ENCODE data around the gene BCAR3. TPM values are rescaled to one million over a fixed set of nuclear protein-coding genes. Genes with fewer than 3 reads are reported as not detected.

Gene BCAR3
- total RNA-seq, 4 donors from 2014 or later: 29.6 to 46.7 (median 37.0) TPM

GRCh38 chr1:93640656-93641440 is 40.8 kb downstream of the BCAR3 start:
- WGBS, 2 donors: 65 to 67% methylated on average over 8 of the region's 8 CpGs
- Histone ChIP-seq H3K4me3 (replicated peaks in 1 of 3) (no peak overlapping the region), H3K9me3 (no peaks in the 10 kb centered on the region), H3K27me3 (no peaks in the 10 kb centered on the region), H3K4me1 (peaks cover 31 to 48% of the 10 kb centered on the region in 2 donors), H3K36me3 (no peaks in the 10 kb centered on the region), H3K27ac (peak overlapping the region; percentile 30 to 67 (median 55))
- peak; percentile 59 to 66 for DNase-seq
- intact Hi-C loops (cut with DNase I): no loop called here
- TF ChIP-seq CTCF (IDR thresholded peaks at IDR 0.05) (peak in 3 of 6 experiments; percentile 25 to 45 (median 29)), POLR2A (IDR thresholded peaks at IDR 0.05) (no peak)

DNA sequence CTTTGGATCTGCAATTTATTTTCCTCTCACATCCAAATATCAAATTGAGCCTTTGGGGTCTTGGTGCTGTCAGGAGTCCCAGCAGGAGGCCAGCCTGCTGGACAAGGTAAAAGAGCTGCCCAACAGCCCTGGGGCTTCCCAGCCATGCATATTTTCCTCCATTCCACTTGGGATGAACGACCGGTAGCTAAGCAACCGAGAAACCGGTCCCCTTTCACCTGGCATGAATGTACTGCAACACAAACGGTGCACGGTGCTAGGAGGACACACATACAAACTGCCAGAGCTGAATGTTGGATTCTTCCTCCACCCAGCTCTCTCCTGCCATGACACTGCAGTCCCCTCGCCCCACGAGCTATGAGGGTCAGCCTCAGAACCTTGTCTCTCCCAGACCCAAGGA is 42.7 kb downstream of the BCAR3 start:
- intact Hi-C loops (cut with DNase I): loop anchor here (10.0 kb wide), 1 partner anchor 46 kb away; the partner anchor contains the start of gene BCAR3
- no peaks in the 10 kb centered on the region for H3K36me3 ChIP-seq
- H3K9me3 ChIP-seq: no peaks in the 10 kb centered on the region
- H3K27ac ChIP-seq: no peak overlapping the region
- H3K4me3 ChIP-seq (replicated peaks in 1 of 3): no peak overlapping the region
- TF ChIP-seq POLR2A (IDR thresholded peaks at IDR 0.05) (no peak), CTCF (IDR thresholded peaks at IDR 0.05) (no peak)
- peak; percentile 42 to 54 for DNase-seq
- peaks cover 31 to 41% of the 10 kb centered on the region in 2 donors for H3K4me1 ChIP-seq
- WGBS, 2 donors: 48 to 52% methylated on average over 8 of the region's 8 CpGs
- H3K27me3 ChIP-seq: no peaks in the 10 kb centered on the region

GRCh38 chr1:93638307-93638847 is 43.3 kb downstream of the BCAR3 start:
- Histone ChIP-seq H3K27ac (no peak overlapping the region), H3K36me3 (no peaks in the 10 kb centered on the region), H3K27me3 (no peaks in the 10 kb centered on the region), H3K4me1 (peaks cover 31 to 40% of the 10 kb centered on the region in 2 donors), H3K4me3 (replicated peaks in 1 of 3) (no peak overlapping the region), H3K9me3 (no peaks in the 10 kb centered on the region)
- intact Hi-C loops (cut with DNase I): loop anchor here (10.0 kb wide), 1 partner anchor 46 kb away; the partner anchor contains the start of gene BCAR3
- TF ChIP-seq POLR2A (IDR thresholded peaks at IDR 0.05) (no peak), CTCF (IDR thresholded peaks at IDR 0.05) (no peak)
- 86 to 91% methylated on average over 5 of the region's 5 CpGs for WGBS, 2 donors
- DNase-seq: no peak

GRCh38 chr1:93636712-93637111 is 44.9 kb downstream of the BCAR3 start:
- intact Hi-C loops (cut with DNase I): loop anchor here (10.0 kb wide), 1 partner anchor 48 kb away; the partner anchor contains the start of gene BCAR3
- no peak overlapping the region for H3K4me3 ChIP-seq (replicated peaks in 1 of 3)
- 95 to 97% methylated on average over 3 of the region's 3 CpGs for WGBS, 2 donors
- H3K36me3 ChIP-seq: no peaks in the 10 kb centered on the region
- DNase-seq: no peak
- H3K4me1 ChIP-seq: peaks cover 31 to 40% of the 10 kb centered on the region in 2 donors
- no peaks in the 10 kb centered on the region for H3K9me3 ChIP-seq
- no peaks in the 10 kb centered on the region for H3K27me3 ChIP-seq
- H3K27ac ChIP-seq: peak overlapping the region in 1 of 3 donors; percentile 84
- TF ChIP-seq POLR2A (IDR thresholded peaks at IDR 0.05) (no peak), CTCF (IDR thresholded peaks at IDR 0.05) (no peak)
